Anterior cingulate cortex (tissue), 58 donors: ENCODE measurements around the gene A2ML1.
"Not testable (repeated sequence)": the region's sequence is repeated elsewhere in the genome, so short reads cannot be mapped to it uniquely, and the experiment has no call there.

Experiments used
- DNase-seq, 58 donors: peaks; one replicate each; lab custom pipeline; 2025; lab: John Stamatoyannopoulos, UW

Gene A2ML1

DNA sequence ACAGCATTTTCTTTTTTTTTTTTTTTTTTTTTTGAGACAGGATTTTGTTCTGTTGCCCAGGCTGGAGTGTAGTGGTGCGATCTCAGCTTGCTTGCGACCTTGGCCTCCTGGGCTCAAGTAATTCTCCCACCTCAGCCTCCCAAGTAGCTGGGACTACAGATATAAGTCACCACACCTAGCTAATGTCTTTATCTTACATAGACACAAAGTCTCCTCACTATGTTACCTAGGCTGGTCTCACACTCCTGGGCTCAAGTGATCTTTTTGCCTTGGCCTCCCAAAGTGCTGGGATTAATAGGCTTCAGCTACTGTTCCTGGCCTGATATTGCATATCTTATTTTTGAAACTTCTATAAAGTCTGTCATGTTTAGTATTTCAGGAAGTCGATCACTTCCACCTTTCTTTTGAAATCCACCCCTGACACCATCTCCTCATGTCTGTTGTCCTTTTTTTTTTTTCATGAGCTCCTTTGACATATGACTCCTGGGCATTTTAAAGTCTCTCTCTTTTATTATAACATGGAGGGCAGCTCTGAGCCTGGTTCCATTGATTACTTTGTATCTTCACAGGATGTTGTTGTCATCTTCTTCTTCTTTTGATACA is 5.9 kb upstream of the A2ML1 start:
- DNase-seq = no peak

DNA sequence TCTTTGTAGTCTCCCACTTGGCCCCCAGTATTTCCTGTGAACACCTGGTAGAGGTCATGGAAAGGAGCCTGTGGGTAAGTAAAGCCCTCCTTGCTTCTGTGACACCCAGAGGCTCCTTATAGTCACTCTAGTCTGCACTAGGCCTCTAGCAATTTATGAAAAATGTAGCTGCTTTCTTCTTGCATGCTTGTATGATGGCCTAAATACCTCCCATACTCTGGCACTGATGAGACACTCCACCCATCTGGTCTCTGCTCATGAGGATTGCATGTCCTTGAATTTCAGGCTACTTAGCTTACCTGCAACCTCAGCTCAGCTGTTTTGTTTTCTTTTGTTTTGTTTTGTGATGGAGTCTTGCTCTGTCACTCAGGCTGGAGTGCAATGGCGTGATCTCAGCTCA is 4.6 kb upstream of the A2ML1 start:
- DNase-seq = no peak

DNA sequence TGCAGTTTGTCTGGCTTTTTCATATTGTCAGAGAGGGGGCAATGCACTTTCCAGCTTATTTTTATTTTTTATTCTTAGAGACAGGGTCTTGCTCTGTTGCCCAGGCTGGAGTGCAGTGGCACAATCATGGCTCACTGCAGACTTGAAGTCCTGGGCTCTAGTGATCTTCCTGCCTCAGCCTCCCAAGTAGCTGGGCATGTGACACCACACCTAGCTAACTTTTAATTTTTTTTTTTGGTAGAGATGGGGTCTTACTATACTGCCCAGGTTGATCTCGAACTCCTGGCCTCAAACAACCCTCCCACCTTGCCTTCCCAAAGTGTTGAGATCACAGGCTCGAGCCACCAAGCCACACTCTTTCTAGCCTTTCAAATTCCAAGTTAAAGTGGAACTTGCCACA is 3.9 kb upstream of the A2ML1 start:
- no peak for DNase-seq

- DNase-seq = no peak
These were observed 2.8 kb upstream of the A2ML1 start for GRCh38 chr12:8819666-8819980.

GRCh38 chr12:8820676-8821407 is 1.6 kb upstream of the A2ML1 start:
- DNase-seq = not testable (repeated sequence)

- DNase-seq = no peak
These were observed 830 bp upstream of the A2ML1 start for GRCh38 chr12:8821591-8821990.

GRCh38 chr12:8823565-8824300 is 1.3 kb downstream of the A2ML1 start:
- DNase-seq = peak in 39 of 58 donors; percentile 4 to 80 (median 20)

- no peak for DNase-seq
These were observed 5.3 kb downstream of the A2ML1 start for GRCh38 chr12:8827551-8828256.

GRCh38 chr12:8828257-8829124 is 6.1 kb downstream of the A2ML1 start:
- DNase-seq = no peak

- no peak for DNase-seq
These were observed 6.7 kb downstream of the A2ML1 start for GRCh38 chr12:8829125-8829518.

DNA sequence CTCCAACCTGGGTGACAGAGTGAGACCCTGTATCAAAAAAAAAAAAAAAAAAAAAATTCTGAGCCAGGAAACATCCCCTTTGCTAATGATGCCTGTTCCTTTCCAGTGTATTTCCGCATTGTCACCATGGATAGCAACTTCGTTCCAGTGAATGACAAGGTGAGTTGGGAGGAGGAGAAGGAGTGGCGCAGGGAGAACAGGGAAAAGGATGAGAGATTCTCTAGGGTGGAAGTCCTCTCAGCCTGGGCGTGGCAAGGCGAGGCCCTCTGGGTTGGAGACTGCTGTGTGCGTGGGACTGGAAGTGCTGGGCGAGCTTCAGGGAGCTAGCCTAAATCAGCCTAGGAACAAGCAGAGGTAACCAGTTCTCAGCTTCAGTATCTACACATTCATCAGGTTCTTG is 7.2 kb downstream of the A2ML1 start:
- DNase-seq = no peak

DNA sequence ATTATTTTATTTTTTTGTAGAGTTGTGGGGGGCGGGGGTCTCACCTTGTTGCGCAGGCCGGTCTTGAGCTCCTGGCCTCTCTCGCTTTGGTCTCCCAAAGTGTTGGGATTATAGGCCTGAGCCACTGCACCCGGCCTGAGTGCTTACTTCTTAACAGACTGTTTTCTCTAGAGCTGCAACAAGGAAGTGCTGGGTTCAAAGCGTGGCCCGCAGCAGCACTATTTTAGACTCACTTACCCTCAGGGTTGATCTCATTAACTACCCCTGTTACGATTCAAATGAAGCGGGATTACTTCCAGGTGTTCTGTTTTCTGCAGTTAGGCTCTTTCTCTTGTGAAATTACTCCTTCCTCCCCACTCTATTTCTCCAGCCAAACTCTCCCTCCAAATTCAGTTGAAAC is 8.7 kb downstream of the A2ML1 start:
- DNase-seq = no peak

GRCh38 chr12:8832500-8832899 is 10.1 kb downstream of the A2ML1 start:
- no peak for DNase-seq

DNA sequence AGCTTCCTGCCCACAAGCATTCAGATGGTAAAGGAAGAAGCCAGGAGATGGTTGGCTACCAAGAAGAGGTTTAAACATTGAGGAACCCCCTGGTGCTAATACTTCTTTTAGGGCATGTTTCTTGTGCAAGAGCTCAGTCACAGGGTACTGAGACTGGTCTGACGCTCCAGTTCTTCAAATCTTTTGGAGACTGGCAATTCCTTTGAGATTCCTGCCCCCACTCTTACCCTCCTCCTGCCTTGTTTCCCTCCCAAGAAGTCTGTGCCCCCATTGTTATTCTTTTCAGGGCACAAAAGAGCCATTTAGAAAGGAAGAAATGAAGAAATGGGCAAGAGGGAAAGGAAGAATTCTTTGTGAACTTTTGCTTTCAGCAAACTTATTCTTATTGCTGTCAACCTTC is 11.8 kb downstream of the A2ML1 start:
- DNase-seq = no peak

GRCh38 chr12:8837291-8837690 is 14.9 kb downstream of the A2ML1 start:
- no peak for DNase-seq

GRCh38 chr12:8840321-8840720 is 17.9 kb downstream of the A2ML1 start:
- DNase-seq = no peak

DNA sequence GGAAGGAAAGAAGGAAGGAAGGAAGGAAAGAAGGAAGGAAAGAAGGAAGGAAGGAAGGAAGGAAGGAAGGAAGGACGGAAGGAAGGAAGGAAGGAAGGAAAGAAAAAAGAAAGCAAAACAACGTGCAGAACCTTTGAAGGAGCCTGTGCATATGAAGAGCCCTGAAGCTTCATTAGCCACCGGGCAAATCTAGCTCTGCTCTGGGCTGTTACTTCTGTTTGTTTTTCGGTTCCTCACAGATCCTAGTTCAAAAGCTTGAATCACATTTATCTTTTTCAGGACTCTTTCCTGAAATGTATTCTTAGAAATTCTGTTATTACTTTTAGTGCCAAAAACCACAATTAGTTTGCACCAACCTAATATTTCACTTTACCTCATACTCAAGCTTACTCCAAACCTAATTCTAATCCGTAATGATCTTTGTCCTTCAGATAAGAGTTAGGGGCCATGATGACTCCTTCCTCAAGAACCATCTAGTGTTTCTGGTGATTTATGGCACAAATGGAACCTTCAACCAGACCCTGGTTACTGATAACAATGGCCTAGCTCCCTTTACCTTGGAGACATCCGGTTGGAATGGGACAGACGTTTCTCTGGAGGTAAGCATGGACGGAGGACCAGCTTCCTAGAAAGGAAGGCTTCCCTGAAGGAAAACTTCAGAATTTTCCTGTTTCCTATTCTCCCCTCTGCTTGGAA is 18.7 kb downstream of the A2ML1 start:
- no peak for DNase-seq

DNA sequence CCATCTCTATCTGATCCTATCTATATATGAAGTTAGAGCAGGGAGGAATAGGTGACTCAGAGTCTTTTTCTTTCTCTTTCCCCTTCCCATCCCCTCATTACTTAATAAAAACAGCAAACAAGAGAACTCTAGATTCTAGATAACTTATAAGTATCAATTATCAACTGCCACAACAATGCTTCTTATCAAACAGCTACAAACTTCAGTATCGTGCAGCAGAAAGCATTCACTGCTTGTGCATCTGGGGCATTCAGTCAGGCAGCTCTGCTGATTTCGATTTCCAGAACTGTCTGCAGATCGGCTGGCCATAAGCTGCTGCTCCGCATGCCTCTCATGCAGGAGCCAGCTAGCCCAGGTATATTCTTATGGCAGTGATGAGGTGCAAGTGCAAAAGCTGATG is 19.4 kb downstream of the A2ML1 start:
- DNase-seq = no peak

GRCh38 chr12:8844665-8845064 is 22.2 kb downstream of the A2ML1 start:
- peak in 39 of 58 donors; percentile 4 to 59 (median 21) for DNase-seq

GRCh38 chr12:8846305-8846704 is 23.9 kb downstream of the A2ML1 start:
- DNase-seq = no peak
